HG03460 (cell line): Measurements from ENCODE around the gene RBMS3.
"Not testable (repeated sequence)": the region's sequence is repeated elsewhere in the genome, so short reads cannot be mapped to it uniquely, and the experiment has no call there.

Source experiments
- ATAC-seq: cut with Tn5 transposase; IDR thresholded peaks from one replicate; pipeline ENCODE4 v1.9.1; 2021; ENCODE audit not compliant: unreplicated experiment

Gene RBMS3

DNA sequence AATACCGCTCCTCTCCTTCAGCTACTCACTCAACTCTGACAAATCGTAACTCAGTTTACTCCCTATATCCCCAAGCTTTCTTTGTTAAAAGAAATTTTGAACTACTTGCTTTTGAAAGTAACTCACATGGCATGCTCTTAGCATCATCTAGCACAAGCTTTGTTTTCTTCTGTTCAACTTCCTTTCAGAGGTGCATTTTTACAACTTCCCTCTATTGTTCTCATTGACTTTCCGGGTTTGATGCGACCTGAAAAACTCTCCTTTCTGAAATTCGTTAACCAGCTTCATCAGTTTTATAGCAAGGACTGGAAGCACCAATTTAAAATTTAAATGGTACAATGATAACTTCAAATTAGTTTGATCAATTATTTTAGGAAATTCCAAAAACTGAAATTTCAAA, 696.0 kb downstream of the RBMS3 start:
- no peak for ATAC-seq

DNA sequence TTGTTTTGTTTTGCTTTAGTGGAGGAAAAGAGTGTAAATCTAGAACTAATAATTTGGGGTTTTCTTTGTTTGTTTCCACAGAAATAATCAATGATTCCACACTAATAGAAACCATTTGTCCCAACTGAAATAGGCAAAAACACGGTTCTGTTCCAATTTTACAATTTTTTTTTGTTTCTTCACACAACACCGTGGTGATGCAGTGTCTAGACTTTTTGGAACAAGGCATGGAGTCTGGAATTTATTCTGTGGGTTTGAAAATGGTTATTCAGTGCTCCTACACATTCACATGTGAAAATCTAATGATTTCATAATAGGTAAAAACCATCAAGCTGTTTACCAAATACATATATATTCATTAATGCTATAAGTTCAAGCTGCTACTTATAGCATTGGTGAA, 696.5 kb downstream of the RBMS3 start:
- no peak for ATAC-seq

DNA sequence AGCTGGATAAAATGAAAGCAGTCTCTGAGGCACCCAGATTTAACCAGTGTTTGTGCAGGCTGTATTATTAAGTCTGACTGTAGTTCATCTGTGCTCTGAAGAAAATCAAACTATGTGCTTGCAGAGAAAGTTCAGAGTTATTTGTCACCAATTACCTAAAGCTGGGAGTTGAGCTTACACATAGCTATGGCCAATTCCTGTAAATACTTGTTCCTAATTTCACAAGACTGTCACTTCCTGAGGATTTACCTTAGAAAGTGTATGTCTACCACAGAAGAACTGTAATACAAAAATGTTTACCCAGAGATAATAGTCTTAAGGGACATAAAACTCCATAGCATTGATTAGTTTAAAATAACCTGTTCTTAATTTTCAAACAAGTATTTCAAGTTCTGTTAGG, 697.2 kb downstream of the RBMS3 start:
- ATAC-seq, result no peak

DNA sequence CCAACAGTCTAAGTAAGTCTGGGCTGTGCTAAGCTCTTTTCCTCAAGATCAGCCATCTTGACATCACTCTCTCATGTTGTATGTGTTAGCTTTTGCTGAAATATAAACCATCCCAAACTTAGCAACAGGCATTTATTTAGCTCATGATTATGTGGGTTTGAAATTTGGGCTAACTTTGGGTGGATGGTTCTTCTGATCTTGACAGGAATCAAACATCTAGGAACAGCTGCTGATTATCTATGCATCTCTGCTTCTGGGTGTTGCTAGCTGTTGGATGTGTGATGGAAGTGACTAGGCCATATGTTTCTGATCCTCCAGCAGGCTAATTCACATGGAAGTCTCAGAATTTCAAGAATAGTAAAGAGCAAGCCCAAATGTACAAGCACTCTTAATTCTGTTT, 710.3 kb downstream of the RBMS3 start:
- no peak for ATAC-seq

DNA sequence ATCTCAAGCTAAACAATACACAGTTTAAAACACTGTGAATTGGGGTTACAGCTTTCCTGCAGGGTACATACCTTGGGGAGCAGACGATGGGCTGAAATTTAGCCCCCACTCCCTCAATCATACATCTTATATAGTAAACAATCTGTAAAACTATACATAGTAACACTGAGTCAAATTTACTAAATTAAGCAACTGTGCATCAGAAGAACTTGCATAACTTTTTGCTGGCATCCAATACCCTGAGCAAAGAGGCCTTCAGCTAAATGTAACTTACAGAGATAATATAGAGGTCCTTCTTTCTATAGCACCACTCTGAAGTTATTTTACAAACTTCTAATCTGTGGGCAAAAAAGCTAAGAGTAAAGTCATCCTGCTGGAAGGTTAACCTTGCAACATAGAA, 721.9 kb downstream of the RBMS3 start:
- no peak for ATAC-seq

DNA sequence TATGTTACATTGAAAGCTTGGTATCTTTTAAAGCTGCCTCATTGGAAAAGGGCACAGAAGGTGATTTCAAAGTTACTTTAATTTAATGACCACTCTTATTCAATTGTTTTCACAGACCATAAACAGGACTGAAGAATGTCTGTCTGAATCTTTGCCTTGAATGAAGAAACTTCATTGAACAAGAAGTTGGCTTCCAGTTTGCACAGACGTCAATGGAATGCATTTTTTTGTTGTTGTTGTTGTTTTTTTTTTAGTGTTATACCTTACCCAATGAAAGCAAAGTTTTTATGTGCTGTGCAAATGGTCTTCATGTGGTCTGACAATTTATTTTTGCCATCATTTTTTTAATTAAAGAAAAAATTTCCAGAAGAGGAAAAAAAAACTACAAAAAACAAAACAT, 722.9 kb downstream of the RBMS3 start:
- ATAC-seq, result no peak

DNA sequence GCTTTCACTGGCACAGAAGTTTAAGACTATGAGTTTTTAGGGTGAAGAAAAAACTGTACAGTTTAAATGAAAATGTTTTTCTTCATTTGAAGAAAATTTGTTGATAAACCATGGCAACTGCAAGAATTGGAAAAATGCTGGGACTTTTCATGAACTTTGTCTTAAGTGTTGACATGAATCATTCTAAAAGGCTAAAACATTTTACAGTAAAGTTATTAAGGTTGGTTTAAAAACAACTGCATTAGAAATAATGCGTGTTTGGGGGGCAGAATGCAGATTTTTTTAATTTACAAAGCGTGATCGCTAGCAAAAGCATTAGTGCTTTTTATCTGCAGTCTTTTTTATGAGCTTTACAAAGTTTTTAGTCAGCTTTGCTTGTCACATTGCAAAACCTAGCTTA, 723.6 kb downstream of the RBMS3 start:
- no peak for ATAC-seq

DNA sequence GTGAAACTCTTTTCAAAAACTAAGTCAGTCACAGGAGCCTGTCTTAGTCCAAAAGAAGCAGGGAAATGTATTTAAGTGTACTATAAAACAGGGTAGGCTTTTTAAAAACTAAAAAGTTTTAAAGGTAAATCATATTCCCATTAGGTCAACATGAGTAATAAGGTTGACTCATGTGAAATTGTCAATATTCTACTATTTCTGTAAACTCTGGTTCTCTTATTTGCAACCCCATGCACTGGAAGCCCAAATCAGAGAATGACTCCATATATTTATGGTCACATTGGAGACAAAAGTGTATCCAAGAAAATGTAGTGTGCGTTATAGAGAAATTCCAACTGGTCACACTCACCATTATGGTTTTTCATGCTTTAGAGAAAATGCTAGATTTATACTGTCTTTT, 725.2 kb downstream of the RBMS3 start:
- ATAC-seq, result no peak

DNA sequence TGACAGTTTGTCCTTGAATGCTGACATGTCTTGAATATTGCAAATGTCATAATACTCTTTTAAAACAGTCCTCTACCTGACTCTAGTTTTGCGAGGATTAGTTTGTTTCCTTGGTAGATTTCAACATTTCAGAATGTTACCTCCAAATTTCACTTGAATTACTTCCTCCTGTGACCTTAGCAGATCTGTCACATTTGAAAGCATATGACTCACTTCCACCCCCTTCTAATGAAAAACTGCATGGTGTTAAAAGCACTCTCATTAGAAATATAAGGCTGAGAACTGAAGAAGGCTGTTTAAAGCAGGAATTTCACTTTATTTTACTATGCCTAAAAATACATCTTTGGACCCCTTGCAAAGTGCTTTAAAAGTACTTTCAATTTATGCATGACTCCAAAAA, 726.8 kb downstream of the RBMS3 start:
- ATAC-seq, result no peak

DNA sequence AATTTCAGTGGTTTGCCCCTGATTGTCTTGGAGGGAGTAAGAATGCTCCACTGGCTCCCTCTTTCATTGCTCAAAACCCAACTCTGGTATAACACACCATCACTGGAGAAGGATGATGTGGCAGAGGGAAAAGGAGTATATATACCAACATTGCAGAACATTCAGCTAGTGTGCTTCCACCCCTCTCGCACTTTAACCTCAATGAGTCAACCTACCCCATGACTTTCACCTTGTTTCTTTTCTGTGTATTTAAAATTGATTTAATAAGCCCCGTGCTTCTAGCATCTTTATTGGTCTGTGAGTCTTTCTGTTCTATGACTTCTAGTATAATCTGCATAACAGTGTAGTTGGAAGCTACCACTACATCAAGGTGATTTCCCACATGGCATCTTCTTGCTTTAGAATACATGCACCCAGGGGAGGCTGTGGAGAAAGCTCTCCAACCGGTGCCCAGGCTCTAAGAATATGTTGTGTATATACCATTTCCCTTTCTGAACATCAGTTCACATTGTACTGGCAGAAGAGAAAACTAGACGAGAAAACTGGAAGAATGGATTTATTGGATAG, 730.4 kb downstream of the RBMS3 start:
- ATAC-seq, result no peak

DNA sequence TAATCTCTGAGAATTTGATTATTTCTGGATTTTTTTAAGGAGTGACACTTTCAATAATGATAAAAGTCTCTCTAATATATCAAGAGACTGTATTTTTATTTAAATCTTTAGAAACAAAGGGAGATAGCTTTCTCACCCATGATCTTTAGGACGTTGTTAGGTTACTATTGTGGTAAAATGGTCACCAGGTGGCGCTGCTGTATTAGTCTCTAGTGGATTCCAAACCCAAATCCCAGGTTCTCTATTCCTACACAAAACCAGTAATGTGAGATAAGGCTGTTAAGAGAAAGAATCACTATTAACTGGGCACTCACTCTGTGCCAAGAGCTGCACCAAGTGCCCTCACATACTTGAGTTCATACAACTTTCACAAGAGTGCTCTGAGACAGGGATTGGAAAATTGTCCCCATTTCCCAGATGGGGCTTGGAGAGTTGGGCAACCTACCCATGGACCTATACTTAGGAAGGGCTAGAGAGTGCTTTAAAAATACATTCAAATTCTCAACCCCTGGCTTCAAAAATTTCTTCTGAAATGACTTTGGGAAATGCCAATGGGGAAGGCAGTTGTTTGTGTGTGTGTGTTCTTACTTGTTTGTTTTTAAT, 732.2 kb downstream of the RBMS3 start:
- ATAC-seq, result no peak

DNA sequence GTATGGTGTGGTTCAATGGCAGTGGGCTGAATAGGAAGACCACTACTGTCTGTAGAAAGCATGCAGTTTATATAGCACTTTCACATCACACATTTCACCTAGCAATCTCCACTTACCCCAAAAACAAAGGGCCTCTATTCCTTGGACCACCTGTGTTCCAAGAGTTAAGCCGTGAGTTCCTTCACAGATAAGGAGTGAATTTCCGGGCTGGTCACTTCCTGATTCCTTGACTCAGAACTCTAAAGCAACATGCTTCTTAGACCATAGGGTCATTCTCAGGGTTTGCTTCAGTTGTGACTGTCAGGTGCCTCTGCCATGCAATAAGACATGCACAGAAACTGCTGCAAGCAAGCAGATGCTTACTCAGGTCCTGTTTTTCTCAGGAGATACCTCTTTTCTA, 737.0 kb downstream of the RBMS3 start:
- no peak for ATAC-seq

DNA sequence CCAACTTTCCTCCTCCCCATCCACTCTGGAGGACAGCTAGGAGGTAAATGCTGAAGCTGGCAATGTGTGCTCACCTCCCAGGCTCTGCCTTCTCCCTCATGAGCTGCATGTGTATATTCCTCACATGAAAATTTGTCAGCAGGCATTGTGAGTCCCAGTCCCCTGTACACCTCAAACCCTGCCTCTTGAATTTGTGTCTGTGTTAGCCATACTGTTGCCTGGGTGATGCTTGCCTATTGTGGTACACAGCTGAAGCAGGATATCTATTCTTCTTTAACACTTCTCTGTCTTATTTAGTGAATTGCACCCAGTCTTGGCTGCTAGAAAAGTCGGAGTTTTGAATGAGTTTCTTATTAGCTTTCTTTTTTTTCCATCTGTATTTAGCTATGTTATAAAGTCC, 739.5 kb downstream of the RBMS3 start:
- no peak for ATAC-seq

DNA sequence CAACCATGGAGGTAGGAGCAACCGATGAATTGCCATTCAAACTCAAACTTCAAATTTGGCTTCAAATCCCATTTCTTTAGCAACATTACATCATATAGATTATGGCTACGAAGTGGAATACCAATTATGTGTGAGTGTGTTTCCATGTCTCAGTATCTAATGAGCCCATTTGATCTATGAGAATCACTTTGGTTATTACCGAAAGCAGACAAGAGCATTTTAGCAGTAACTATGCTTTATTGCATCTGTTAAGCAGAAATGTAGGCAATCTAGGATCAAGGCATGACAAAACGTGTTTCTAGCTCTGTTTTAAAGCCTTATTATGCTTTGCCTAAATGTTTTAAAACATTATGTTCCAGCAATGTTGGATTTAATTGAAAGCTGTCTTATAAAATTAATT, 743.6 kb downstream of the RBMS3 start:
- ATAC-seq, result no peak

DNA sequence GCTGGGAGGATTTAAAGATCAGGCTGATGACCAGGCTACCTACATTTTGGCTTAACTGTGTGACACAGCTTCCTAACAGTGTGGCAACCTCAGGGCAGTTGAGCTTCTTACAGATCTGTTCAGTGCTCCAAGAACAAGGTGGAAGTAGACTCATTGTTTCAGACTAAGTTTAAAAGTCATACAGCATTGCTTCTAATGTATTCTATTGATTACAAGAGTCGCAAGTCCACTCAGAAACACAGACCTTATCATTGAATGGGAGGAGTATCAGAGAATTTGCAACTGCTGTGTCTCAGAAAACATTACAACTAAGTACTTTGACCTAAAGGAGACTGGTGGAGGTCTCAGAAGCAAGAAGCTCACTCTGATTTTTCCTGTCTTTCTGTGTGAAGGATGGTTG, 746.0 kb downstream of the RBMS3 start:
- ATAC-seq, result no peak

DNA sequence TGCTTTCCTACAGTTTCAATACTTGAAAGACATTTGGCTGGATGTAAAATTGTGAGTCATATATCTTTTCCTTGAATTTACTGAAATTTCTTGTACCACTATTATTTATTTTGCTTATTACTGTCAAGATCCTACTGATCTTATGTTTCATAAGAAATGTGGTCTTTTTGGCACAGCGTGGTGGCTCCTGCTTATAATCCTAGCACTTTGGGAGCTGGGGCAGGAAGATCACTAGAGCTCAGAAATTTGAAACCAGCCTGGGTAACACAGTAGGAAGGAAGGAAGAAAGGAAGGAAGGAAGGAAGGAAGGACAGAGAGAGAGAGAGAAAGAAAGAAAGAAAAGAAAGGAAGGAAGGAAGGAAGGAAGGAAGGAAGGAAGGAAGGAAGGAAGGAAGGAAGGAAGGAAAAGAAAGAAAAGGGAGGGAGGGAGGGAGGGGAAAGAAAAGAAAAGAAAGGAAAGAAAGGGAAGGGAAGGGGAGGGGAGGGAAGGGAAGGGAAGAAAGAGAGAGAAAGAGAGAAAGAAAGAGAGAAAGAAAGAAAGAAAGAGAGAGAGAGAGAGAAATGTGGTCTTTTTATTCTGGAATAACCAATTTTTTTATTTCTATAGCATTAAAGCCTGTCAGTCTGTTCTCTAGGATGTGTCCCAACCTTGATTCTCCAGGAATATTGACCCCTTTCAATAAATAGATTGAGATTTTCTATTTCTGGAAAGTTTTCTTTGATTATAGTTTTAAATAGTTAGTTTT, 753.5 kb downstream of the RBMS3 start:
- ATAC-seq, result no peak

DNA sequence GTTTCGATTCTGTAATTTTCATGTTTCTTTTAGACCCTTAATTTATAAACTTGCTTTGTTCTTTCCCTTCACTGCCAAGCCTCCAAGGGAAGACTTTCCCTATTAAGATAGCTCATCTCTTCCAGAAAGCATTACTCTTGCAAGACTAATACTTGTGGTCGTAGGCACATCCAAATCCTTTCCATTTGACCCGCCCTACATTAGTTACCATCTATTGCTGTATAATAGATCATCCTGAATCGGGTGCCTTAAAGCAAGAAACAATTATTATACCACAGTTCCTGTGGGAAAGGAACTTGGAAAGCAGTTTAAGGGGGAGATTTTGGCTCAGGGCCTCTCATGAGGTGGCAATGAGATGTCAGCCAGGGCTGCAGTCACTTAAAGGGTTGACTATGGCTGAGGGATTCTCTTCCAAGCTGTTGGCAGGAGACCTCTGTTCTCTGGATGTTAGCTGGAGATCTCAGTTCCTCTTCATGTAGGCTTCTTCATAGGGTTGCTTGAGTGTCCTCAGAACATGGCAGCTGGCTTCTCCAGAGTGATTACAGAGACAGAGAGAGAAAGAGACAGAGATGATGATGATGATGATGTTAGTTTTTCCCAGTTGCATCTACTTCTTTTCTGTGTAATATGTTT, 755.2 kb downstream of the RBMS3 start:
- ATAC-seq, result no peak

DNA sequence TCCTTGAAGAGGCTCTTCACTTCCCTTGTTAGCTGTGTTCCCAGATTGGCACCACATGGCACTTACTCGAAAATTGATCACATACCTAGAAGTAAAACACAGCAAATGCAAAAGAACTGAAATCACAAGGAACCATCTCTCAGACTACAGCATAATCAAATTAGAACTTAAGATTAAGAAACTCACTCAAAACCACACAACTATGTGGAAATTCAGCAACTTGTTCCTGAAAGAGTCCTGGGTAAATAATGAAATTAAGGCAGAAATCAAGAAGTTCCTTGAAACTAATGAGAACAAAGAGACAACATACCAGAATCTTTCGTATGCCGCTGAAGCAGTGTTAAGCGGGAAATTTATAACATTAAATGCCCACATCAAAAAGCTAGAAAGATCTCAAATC, 759.3 kb downstream of the RBMS3 start:
- no peak for ATAC-seq

DNA sequence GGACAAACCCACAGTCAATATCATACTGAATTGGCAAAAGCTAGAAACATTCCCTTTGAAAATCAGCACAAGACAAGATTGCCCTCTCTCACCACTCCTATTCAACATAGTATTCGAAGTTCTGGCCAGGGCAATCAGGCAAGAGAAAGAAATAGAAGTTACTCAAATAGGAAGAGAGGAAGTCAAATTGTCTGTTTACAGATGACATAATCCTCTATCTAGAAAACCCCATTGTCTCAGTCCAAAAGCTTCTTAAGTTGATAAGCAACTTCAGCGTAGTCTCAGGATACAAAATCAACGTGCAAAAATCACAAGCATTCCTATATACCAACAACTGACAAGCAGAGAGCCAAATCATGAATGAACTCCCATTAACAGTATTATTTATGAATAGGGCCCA, 760.6 kb downstream of the RBMS3 start:
- not testable (repeated sequence) for ATAC-seq

DNA sequence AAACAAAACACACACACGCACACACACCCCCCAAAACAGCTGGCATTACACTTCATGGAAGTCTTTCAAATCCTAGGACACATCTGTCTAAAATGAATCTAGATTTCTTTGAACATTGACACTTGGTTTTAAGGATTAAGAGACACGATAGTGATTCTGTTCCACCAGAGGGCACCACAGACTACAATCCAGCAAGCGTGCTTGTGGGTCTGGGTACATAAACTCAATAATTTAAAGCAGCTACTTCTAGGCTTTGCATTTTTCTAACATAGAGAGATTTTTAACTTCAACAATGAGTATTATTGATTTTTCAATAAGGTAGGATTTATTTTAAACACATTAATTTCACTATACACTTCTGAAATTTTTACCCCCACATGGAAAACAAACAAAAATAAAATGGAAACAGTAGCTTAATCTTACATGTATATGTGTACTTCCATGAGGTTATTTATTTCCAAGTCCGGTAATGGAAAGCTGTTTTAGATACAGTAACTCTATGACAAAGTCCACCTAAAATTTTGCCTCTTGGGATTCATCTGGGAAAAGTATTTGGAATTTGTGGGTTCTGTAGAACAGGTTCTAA, 761.5 kb downstream of the RBMS3 start:
- no peak for ATAC-seq

DNA sequence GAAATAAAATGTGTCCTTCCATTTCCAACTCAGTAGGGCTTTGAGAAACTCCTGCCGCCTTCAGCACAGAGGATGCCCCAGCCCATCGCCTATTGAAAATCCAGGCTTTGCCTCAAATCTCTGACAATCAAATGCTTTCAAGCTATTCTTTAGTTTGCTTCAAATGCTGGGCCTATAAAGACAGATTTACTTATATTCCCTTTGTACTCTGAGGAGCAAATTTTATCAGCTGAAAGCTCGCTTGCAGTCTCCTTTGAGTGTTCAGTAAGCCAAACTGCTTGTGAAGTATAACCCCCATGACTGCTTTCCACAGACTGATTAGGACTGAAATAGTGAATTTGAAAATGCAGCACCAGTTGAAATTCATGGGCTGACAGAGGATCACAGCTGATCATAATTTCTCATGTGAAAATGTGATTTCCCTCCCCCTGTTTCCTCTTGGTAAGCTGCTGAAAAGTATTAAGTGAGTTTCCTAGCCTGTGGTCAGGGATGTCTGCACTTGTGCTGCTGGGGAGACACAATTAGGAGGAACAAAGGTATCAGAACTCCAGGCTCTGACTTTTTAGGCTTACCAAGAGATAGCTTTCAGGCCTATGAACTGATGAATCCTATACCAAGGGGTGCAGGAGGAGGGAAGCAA, 762.2 kb downstream of the RBMS3 start:
- ATAC-seq, result no peak
